GM18511 (cell line): ENCODE results near the gene MBNL2.
A peak's percentile ranks its signal among the peaks of the same experiment; 100 is the strongest.
"Not testable (repeated sequence)": the region's sequence is repeated elsewhere in the genome, so short reads cannot be mapped to it uniquely, and the experiment has no call there.

ENCODE experiments used
- ATAC-seq: cut with Tn5 transposase; IDR thresholded peaks from one replicate; pipeline ENCODE4 v1.9.1; 2021; ENCODE audit warnings: mild to moderate bottlenecking, moderate library complexity; ENCODE audit not compliant: unreplicated experiment

MBNL2 gene

DNA sequence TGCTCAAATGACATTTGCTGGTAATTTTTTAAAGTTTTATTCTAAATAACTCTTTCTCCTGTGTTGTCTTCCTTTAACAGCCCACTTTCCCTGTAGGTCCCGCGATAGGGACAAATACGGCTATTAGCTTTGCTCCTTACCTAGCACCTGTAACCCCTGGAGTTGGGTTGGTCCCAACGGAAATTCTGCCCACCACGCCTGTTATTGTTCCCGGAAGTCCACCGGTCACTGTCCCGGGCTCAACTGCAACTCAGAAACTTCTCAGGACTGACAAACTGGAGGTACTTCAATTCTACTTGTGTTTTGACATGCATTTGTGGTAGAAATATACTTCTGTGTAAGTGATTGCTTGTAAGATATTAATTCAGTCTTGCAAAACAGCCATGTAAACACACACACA is 120.8 kb downstream of the MBNL2 start:
- ATAC-seq: no peak

- peak; percentile 82 for ATAC-seq
These were observed 122.4 kb downstream of the MBNL2 start for GRCh38 chr13:97344265-97345175.

- ATAC-seq: no peak
These were observed 124.0 kb downstream of the MBNL2 start for GRCh38 chr13:97346097-97346496.

GRCh38 chr13:97346561-97347254 is 124.6 kb downstream of the MBNL2 start:
- ATAC-seq: no peak

DNA sequence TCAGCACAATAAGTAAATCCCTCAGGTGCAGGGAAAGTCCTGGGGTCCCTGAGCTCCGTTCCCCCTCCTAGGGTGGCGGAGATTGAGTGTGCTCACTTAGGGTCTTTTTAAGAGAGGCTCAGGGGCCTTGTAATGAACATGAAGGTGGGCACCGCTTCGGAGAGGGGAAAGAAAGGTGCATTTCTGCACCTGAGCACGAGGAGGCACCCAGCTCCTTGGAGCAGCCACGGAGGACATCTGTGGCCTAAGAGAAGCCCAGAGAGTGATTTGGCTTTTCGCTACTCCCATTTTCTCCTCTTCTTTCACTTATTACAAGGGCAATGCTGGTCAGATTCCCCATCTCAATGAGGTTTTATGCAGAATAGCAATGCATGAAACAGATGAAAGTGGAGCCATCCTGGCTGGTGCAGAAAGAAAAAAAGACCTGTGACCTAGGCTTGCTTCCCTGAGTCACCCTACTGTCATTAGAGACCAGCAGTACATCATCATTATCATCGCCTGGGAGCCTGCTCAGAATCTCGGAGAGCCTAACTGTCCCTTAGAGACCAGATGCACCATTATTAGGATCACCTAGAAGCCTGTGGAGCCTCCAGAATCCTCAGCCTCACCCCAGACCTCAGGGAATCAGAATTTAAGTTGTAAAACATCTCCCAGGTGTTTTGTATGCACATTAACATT is 125.3 kb downstream of the MBNL2 start:
- no peak for ATAC-seq

DNA sequence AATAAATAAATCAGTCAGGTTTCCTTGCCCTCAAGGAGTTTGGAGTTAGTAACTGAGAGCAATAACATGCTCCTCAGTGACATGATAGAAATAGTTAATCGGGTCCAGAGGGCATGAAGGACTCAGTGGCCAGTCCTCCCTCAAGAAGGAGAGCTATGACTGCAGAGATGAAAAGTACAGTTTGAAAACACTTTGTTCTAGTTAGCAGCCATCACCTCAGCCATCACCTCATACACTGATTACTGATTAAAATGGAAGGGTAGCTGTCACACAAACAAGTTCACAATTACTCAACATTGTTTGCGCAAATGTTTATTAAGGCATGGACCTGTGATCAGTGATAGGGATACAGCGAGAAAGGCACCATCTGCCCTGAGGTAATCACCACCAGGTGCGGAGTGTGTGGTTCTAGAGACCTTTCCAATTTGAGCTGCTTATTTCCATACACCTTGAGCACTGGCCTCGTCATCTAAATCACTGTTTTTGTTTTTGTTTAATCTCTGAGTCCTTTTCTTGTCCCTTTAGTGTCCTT is 126.5 kb downstream of the MBNL2 start:
- no peak for ATAC-seq

GRCh38 chr13:97352012-97352411 is 129.9 kb downstream of the MBNL2 start:
- ATAC-seq: not testable (repeated sequence)

DNA sequence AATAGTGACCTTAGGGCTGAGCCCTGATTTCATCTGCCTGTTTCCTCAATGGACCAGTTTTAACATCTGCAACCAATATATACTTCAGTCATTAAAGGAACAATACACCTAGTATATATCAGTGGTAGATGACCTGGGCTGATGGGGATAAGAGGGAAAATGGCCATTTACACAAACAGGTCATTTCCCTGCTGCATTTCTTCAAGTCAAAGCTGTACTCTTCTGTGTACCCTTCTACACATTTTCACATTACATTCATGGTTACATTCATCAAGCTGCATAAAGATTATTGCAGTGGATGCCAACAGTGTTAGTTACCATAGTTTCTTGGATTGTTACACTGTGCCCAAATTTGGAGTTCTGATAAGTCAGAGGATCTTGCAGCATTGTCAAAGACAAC is 130.7 kb downstream of the MBNL2 start:
- no peak for ATAC-seq

DNA sequence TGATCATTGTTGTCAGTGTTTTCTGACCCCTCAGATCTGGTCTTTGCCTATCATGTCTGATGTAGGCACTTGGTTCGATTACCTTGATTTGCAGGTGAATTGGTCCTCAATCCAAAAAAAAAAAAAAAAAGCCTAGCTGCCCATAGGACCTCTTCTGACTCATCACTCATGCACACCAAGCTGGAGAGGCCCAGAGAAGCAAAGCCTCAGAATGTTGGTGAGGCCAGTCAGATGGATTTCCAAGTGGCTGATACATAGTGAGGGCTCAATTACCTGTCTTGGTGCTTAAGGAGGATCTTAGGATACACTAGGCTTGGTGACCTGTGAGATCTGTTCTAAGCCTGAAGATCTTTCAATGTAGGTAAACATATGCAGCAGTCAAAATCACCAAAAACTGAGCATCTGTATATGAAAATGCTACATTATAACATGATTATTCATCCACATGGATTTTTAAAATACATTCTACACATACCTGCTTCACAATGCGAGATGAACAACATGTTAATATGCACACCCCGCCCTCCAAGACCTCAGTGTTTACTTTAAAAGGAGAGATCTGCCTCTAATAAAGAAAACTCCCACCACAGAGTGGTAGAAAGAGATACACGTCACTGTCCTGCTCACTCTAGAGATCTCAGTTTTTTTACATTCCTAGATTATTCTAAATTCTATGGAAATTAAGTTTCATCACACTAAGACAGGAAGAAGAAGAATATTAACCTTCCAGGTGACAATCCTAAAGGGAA is 132.0 kb downstream of the MBNL2 start:
- no peak for ATAC-seq

GRCh38 chr13:97354808-97355207 is 132.7 kb downstream of the MBNL2 start:
- no peak for ATAC-seq

- no peak for ATAC-seq
These were observed 134.5 kb downstream of the MBNL2 start for GRCh38 chr13:97356592-97356991.

DNA sequence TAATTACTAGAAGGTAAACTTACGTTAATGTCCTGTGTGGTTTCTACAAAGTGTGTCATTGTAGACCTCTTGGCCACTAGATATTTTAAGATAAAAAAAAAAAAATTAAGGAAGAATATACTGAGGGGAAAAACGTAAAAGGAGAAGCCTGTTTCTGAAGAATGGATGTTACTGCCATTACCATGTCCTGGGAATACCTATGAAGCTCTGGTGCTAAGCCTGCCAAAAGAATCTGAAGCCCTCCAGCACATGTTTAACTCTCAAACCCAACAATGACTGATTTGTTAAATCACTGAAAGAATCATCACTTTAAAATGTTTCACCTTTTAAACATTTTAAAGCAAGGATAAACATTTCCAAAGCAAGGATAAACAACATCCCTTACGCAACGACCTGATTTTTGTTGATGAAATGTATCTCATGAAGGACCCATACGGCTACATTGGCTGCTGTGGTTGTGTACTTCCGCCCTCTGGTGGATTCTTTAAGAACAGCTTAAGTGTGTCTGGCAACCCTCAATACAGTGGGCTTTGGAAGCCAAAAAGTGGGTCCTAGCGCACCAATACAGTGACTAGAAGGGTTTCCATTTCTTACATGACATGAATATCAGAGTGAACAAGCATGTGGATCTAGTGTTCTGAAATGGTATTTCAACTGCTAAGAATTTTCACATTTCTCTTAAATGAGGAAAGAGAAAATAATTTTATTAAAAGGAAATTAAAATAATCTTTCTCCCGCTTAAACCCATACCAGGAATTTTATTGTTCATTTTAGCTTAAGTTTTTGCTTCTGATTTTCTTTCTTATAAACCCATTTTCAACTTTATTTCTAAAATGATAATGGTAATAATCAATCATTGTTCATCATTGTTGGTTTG is 137.3 kb downstream of the MBNL2 start:
- ATAC-seq: peak; percentile 96

DNA sequence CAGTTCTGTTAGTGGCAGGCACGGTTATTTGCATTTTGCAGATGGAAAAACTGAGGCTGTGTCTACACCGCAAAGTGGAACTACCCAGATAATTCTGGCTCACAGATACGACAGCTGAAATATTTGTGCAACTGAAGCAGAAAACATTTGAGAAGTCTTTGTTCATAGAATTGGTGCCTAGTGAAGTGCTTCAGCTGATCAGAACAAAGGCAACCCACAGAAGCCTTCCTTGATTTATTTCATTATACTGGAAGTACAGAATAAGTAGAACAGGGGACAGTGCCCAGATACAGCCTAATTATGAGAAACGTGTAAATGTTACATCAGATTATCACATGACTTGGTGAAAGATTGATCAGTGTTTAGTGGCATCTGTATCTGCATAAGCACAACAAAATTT is 138.5 kb downstream of the MBNL2 start:
- no peak for ATAC-seq

GRCh38 chr13:97364031-97364430 is 141.9 kb downstream of the MBNL2 start:
- ATAC-seq: no peak

GRCh38 chr13:97364827-97365226 is 142.7 kb downstream of the MBNL2 start:
- ATAC-seq: no peak

DNA sequence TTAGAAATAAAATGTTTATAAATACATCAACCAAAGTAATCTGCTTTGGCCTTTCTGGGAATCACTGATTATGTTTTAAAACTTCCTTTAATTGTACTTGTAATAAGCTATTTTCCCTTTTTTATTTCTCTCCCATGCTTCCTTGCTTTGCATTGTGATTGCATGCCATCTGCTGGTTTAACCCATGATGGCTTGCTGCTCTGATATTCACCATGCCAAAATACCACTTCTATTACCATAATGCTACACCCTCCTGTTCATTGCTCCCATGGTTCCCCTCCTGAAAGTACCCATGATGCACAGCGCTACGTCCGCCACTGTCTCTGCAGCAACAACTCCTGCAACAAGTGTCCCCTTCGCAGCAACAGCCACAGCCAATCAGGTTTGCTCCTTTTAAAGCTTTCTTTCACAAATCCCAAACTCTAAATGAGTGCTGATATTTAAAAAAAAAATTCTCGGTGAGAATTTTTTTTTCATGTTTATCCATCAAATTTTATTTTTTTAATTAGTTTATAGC is 144.1 kb downstream of the MBNL2 start:
- ATAC-seq: no peak

- ATAC-seq: no peak
These were observed 145.1 kb downstream of the MBNL2 start for GRCh38 chr13:97367016-97367822.

DNA sequence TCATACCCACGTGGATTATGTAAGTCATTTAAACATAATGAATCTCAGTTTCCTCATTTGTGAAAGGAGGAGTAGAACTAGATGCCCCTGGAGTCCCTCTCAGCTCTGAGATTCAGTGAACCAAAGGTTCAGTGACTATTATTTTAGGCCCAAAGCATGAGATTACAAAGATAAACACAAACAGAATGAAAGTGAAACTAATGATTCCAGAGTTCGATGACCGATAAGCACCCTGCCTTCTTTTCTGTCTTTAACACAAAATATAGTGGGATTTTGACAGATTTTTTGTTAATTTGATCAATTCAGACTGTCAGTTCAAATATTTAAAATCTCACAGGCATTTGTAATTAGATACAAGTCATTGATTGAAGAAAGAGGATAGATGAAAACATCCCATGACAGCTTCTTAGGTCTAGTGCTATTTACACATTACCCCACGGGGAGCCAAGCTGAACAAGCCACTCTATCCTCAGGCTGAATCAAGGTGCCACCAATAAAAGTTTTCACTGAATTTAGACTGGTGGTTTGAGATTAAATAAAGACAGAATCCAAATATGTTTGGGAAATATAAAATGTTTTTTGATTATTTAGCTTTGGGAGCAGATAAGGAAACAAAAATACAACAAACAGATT is 147.2 kb downstream of the MBNL2 start:
- peak; percentile 70 for ATAC-seq
